Superior temporal gyrus (tissue), 1 donor: Measurements from ENCODE around the gene KRTAP10-6.
"Not testable (repeated sequence)": the region's sequence is repeated elsewhere in the genome, so short reads cannot be mapped to it uniquely, and the experiment has no call there.

ENCODE experiments used
- DNase-seq: peaks from one replicate; pipeline ENCODE4 v3.0.0-alpha.2; 2016; ENCODE audit errors: extremely low spot score

The KRTAP10-6 gene

GRCh38 chr21:44557491-44558328 is 34.6 kb downstream of the KRTAP10-6 start:
- DNase-seq = no peak

GRCh38 chr21:44556879-44557278 is 35.4 kb downstream of the KRTAP10-6 start:
- no peak for DNase-seq

- no peak for DNase-seq
These were observed 37.0 kb downstream of the KRTAP10-6 start for GRCh38 chr21:44555200-44555875.

- no peak for DNase-seq
These were observed 39.6 kb downstream of the KRTAP10-6 start for GRCh38 chr21:44552681-44553080.

- DNase-seq = no peak
These were observed 40.2 kb downstream of the KRTAP10-6 start for GRCh38 chr21:44552136-44552535.

- DNase-seq = no peak
These were observed 40.9 kb downstream of the KRTAP10-6 start, which contains the start of gene KRTAP10-2 for GRCh38 chr21:44551340-44551961. Gene KRTAP10-2 (minus strand): TSS chr21:44551505. CDS start chr21:44551458, 47 bp downstream.

- DNase-seq = no peak
These were observed 41.5 kb downstream of the KRTAP10-6 start for GRCh38 chr21:44550807-44551206.

GRCh38 chr21:44550285-44550684 is 42.0 kb downstream of the KRTAP10-6 start:
- DNase-seq = not testable (repeated sequence)

GRCh38 chr21:44549525-44550211 is 42.6 kb downstream of the KRTAP10-6 start:
- no peak for DNase-seq

- DNase-seq = no peak
These were observed 43.4 kb downstream of the KRTAP10-6 start for GRCh38 chr21:44548922-44549321.

- DNase-seq = no peak
These were observed 43.9 kb downstream of the KRTAP10-6 start for GRCh38 chr21:44548381-44548780.

- no peak for DNase-seq
These were observed 44.5 kb downstream of the KRTAP10-6 start for GRCh38 chr21:44547656-44548331.

- DNase-seq = no peak
These were observed 47.7 kb downstream of the KRTAP10-6 start for GRCh38 chr21:44544566-44544965.

- DNase-seq = no peak
These were observed 49.6 kb downstream of the KRTAP10-6 start for GRCh38 chr21:44542716-44543115.
